H1 (cell line): Measurements from ENCODE around the gene MPZL3. TPM values are rescaled to one million over a fixed set of nuclear protein-coding genes. Genes with fewer than 3 reads are reported as not detected.
A peak's percentile ranks its signal among the peaks of the same experiment; 100 is the strongest.

Experiments
- CTCF ChIA-PET: fragments of 300-600 bp; sonication (Branson Sonifier 250); formaldehyde crosslinking; loops from one replicate; lab custom pipeline; 2021; ENCODE audit not compliant: partially characterized antibody; lab: Charles Lee
- POLR2A ChIA-PET: fragments of 300-600 bp; sonication (Branson Sonifier 250); formaldehyde crosslinking; loops from one replicate; lab custom pipeline; 2021; ENCODE audit warnings: inconsistent platforms; ENCODE audit not compliant: partially characterized antibody; lab: Charles Lee
- DNase-seq, 2 experiments: peaks; one replicate each; pipeline versions ENCODE4 v3.0.0 to v3.0.0-alpha.2; 2010 to 2022; ENCODE audit warnings: low spot score in 2 of 2, low read depth in 1 of 2, mixed read lengths in 1 of 2
- FAIRE-seq: peaks from 2 replicates; lab custom pipeline; 2011; peaks lifted over from hg19 to GRCh38; lab: Jason Lieb, UNC
- H2AFZ ChIP-seq: 2 replicates; pipeline ENCODE4 v1.8.1; 2012; ENCODE audit warnings: low read length, inconsistent platforms
- H2AK5ac ChIP-seq: 2 replicates; pipeline ENCODE4 v1.6.1; 2013; ENCODE audit warnings: low read depth, low read length
- H2BK120ac ChIP-seq: replicated peaks from 2 replicates; pipeline ENCODE3; 2013; ENCODE audit warnings: low read depth, low read length, inconsistent platforms
- H2BK12ac ChIP-seq: 2 replicates; pipeline ENCODE4 v1.6.1; 2013; ENCODE audit warnings: low read depth, low read length
- H2BK15ac ChIP-seq: 2 replicates; pipeline ENCODE4 v1.6.1; 2013; ENCODE audit warnings: low read length
- H2BK20ac ChIP-seq: 2 replicates; pipeline ENCODE4 v1.6.1; 2013; ENCODE audit warnings: low read length
- H2BK5ac ChIP-seq: 2 replicates; pipeline ENCODE4 v1.6.1; 2013; ENCODE audit warnings: low read depth, low read length
- H3K14ac ChIP-seq: 2 replicates; pipeline ENCODE4 v1.6.1; 2013; ENCODE audit warnings: inconsistent platforms; ENCODE audit not compliant: insufficient read length
- H3K18ac ChIP-seq: 2 replicates; pipeline ENCODE4 v1.6.1; 2013; ENCODE audit warnings: low read length; ENCODE audit errors: extremely low read depth
- H3K23ac ChIP-seq: 2 replicates; pipeline ENCODE4 v1.6.1; 2013; ENCODE audit warnings: inconsistent platforms; ENCODE audit not compliant: insufficient read length
- H3K23me2 ChIP-seq: 2 replicates; pipeline ENCODE4 v1.6.1; 2013; ENCODE audit warnings: low read depth, low read length
- H3K27ac ChIP-seq: 2 replicates; pipeline ENCODE4 v1.6.1; 2011; ENCODE audit warnings: low read depth, low read length, inconsistent platforms
- H3K27me3 ChIP-seq, 4 experiments: replicated peaks in 1 of 4; 1 replicate in 1 of 4; 2 replicates in 3 of 4; pipeline versions ENCODE4 v1.6.1 to v1.8.1; 2011 to 2013; ENCODE audit warnings: low read length in 3 of 4, mild to moderate bottlenecking in 3 of 4, inconsistent platforms in 2 of 4, mixed read lengths in 2 of 4, moderate library complexity in 1 of 4; ENCODE audit not compliant: control insufficient read depth in 3 of 4, insufficient read depth in 3 of 4; ENCODE audit errors: extremely low read depth in 1 of 4
- H3K36me3 ChIP-seq, 4 experiments: 2 replicates each; pipeline versions ENCODE4 v1.6.1 to v1.8.1; 2011 to 2013; ENCODE audit warnings: mild to moderate bottlenecking in 4 of 4, low read length in 3 of 4, moderate library complexity in 2 of 4, control low read depth in 1 of 4, inconsistent platforms in 1 of 4; ENCODE audit not compliant: insufficient read depth in 4 of 4, control insufficient read depth in 2 of 4
- H3K4ac ChIP-seq: replicated peaks from 2 replicates; pipeline ENCODE3; 2013; ENCODE audit warnings: low read length, low read depth, mixed read lengths, inconsistent platforms; ENCODE audit not compliant: insufficient read length
- H3K4me1 ChIP-seq, 4 experiments: replicated peaks in 1 of 4; 1 replicate in 1 of 4; 2 replicates in 3 of 4; pipeline versions ENCODE4 v1.6.1 to v1.8.1; 2011 to 2013; ENCODE audit warnings: low read length in 3 of 4, inconsistent platforms in 2 of 4, mixed read lengths in 1 of 4; ENCODE audit not compliant: insufficient read depth in 4 of 4, control insufficient read depth in 3 of 4
- H3K4me2 ChIP-seq, 2 experiments: 2 replicates each; pipeline versions ENCODE4 v1.6.1 to v1.8.1; 2011 to 2013; ENCODE audit warnings: low read depth in 2 of 2, low read length in 2 of 2, control low read depth in 1 of 2, inconsistent platforms in 1 of 2, mild to moderate bottlenecking in 1 of 2; ENCODE audit not compliant: insufficient read depth in 1 of 2
- H3K4me3 ChIP-seq, 4 experiments: fragments of 200-600, 300-600 bp in 1 of 4; sonication (generic), shearing (Covaris generic), sonication (Bioruptor Twin) in 1 of 4; 2 replicates each; pipeline versions ENCODE4 v1.5.1 to v1.8.1; 2011 to 2016; ENCODE audit warnings: low read length in 4 of 4, low read depth in 3 of 4, control low read depth in 2 of 4, inconsistent platforms in 2 of 4, mild to moderate bottlenecking in 2 of 4, mixed read lengths in 1 of 4, moderate library complexity in 1 of 4; ENCODE audit not compliant: insufficient read depth in 2 of 4; ENCODE audit errors: extremely low read depth in 1 of 4
- H3K56ac ChIP-seq: replicated peaks from 2 replicates; pipeline ENCODE3; 2013; ENCODE audit warnings: low read depth, mild to moderate bottlenecking, mixed read lengths, low read length, inconsistent platforms; ENCODE audit not compliant: insufficient read length
- H3K79me1 ChIP-seq: 2 replicates; pipeline ENCODE4 v1.6.1; 2013; ENCODE audit warnings: low read depth, low read length, control low read depth
- H3K79me2 ChIP-seq, 2 experiments: 2 replicates each; pipeline versions ENCODE4 v1.6.1 to v1.8.1; 2012 to 2013; ENCODE audit warnings: low read length in 2 of 2, mild to moderate bottlenecking in 2 of 2, inconsistent platforms in 1 of 2; ENCODE audit not compliant: insufficient read depth in 2 of 2, control insufficient read depth in 1 of 2
- H3K9ac ChIP-seq, 4 experiments: replicated peaks in 1 of 4; 1 replicate in 1 of 4; 2 replicates in 3 of 4; pipeline versions ENCODE4 v1.6.1 to v1.8.1; 2011 to 2013; ENCODE audit warnings: low read depth in 3 of 4, low read length in 3 of 4, control low read depth in 2 of 4, mild to moderate bottlenecking in 2 of 4, moderate library complexity in 2 of 4, inconsistent platforms in 1 of 4; ENCODE audit errors: extremely low read depth in 1 of 4
- H3K9me3 ChIP-seq, 2 experiments: 2 replicates each; pipeline versions ENCODE4 v1.6.1 to v1.8.1; 2012 to 2013; ENCODE audit warnings: mild to moderate bottlenecking in 2 of 2, moderate library complexity in 2 of 2, control low read depth in 1 of 2, inconsistent platforms in 1 of 2, low read depth in 1 of 2, low read length in 1 of 2, mixed read lengths in 1 of 2; ENCODE audit not compliant: insufficient read depth in 2 of 2
- H4K20me1 ChIP-seq, 2 experiments: replicated peaks in 1 of 2; 2 replicates each; pipeline versions ENCODE3 to v1.8.1; 2011 to 2013; ENCODE audit warnings: inconsistent platforms in 2 of 2, low read length in 2 of 2, mild to moderate bottlenecking in 1 of 2; ENCODE audit not compliant: insufficient read depth in 2 of 2, control insufficient read depth in 1 of 2
- H4K5ac ChIP-seq: 2 replicates; pipeline ENCODE4 v1.6.1; 2013; ENCODE audit warnings: low read length, low read depth, mixed read lengths, inconsistent platforms; ENCODE audit not compliant: insufficient read length
- H4K8ac ChIP-seq: 2 replicates; pipeline ENCODE4 v1.8.0; 2013; ENCODE audit warnings: mild to moderate bottlenecking, moderate library complexity, low read length, inconsistent platforms; ENCODE audit not compliant: insufficient read depth; ENCODE audit errors: extremely low read depth
- H4K91ac ChIP-seq: replicated peaks from 2 replicates; pipeline ENCODE3; 2013; ENCODE audit warnings: low read length, mixed read lengths, inconsistent platforms; ENCODE audit not compliant: insufficient read length
- CBX5 ChIP-seq: fragments of 300-800, 300-1000 bp; sonication (generic); IDR thresholded peaks from 2 replicates; pipeline ENCODE4 v1.7.1; 2016; ENCODE audit warnings: antibody characterized with exemption, low read length, low read depth
- CHD2 ChIP-seq: IDR thresholded peaks from 2 replicates; pipeline ENCODE4 v1.6.1; 2012; ENCODE audit warnings: low read length, improper control_type of control experiment
- CREB1 ChIP-seq: IDR thresholded peaks from 2 replicates; pipeline ENCODE4 v1.6.1; 2012; ENCODE audit warnings: inconsistent platforms
- E2F6 ChIP-seq: IDR thresholded peaks from 2 replicates; pipeline ENCODE4 v1.6.1; 2012; ENCODE audit warnings: inconsistent platforms
- EGR1 ChIP-seq: IDR thresholded peaks from 2 replicates; pipeline ENCODE4 v1.6.1; 2011; ENCODE audit warnings: low read depth, low read length, borderline replicate concordance
- EP300 ChIP-seq, 2 experiments: IDR thresholded peaks; 1 replicate in 1 of 2; 2 replicates in 1 of 2; pipeline ENCODE4 v1.6.1; 2011 to 2012; ENCODE audit warnings: low read depth in 2 of 2, low read length in 2 of 2, mild to moderate bottlenecking in 2 of 2, borderline replicate concordance in 1 of 2, inconsistent platforms in 1 of 2, moderate library complexity in 1 of 2
- GTF2F1 ChIP-seq: IDR thresholded peaks from 2 replicates; pipeline ENCODE4 v1.6.1; 2012; ENCODE audit warnings: low read depth, low read length, improper control_type of control experiment, borderline replicate concordance
- KDM1A ChIP-seq: fragments of 200-600, 300-600 bp; sonication (generic); IDR thresholded peaks from 2 replicates; pipeline ENCODE4 v1.7.1; 2016; ENCODE audit warnings: mild to moderate bottlenecking, low read length, borderline replicate concordance
- MAFK ChIP-seq: IDR thresholded peaks from 2 replicates; pipeline ENCODE4 v1.6.1; 2012; ENCODE audit warnings: low read depth, mild to moderate bottlenecking, improper control_type of control experiment, low read length
- PHF8 ChIP-seq: fragments of 200-600 bp; sonication (generic); conservative IDR thresholded peaks from 2 replicates; pipeline ENCODE4 v1.7.1; 2012; ENCODE audit warnings: low read depth, mild to moderate bottlenecking, inconsistent platforms, low read length, moderate library complexity
- RAD21 ChIP-seq, 2 experiments: IDR thresholded peaks in 1 of 2; conservative IDR thresholded peaks in 1 of 2; 2 replicates each; pipeline ENCODE4 v1.6.1; 2011; ENCODE audit warnings: low read depth in 2 of 2, low read length in 2 of 2, improper control_type of control experiment in 1 of 2, inconsistent platforms in 1 of 2, mild to moderate bottlenecking in 1 of 2, moderate library complexity in 1 of 2
- SP1 ChIP-seq: IDR thresholded peaks from 2 replicates; pipeline ENCODE4 v1.6.1; 2011; ENCODE audit warnings: low read depth, low read length
- SUZ12 ChIP-seq: fragments of 200-600 bp; sonication (generic); IDR thresholded peaks from 2 replicates; pipeline ENCODE4 v1.6.1; 2012; ENCODE audit warnings: mild to moderate bottlenecking, inconsistent platforms, low read length, moderate library complexity, mixed read lengths
- TCF12 ChIP-seq: IDR thresholded peaks from 2 replicates; pipeline ENCODE4 v1.6.1; 2011; ENCODE audit warnings: low read depth, mild to moderate bottlenecking, low read length
- WGBS, 2 experiments: shearing (Covaris generic) in 1 of 2; methylation state at CpG; one replicate each; pipeline versions ENCODE4 v1.1.6 to v1.1.7; 2013 to 2015; ENCODE audit warnings: low lambda C conversion rate in 2 of 2, mixed read lengths in 2 of 2, inconsistent platforms in 1 of 2, low coverage in 1 of 2, missing lambda C conversion rate in 1 of 2; ENCODE audit not compliant: insufficient replicate concordance in 2 of 2, insufficient coverage in 1 of 2, insufficient read length in 1 of 2; ENCODE audit errors: extremely low coverage in 1 of 2, missing lambda C conversion rate in 1 of 2; 5-methylcytosine and 5-hydroxymethylcytosine counted together
- polyA plus RNA-seq, 7 experiments: library from polyadenylated mRNA; depleted of rRNA in 3 of 7; stranded (reverse) in 5 of 7; unstranded in 2 of 7; fragments of >200 nt in 5 of 7; fragments of 200-250 nt in 2 of 7; gene quantifications; 1 replicate in 5 of 7; 2 replicates in 1 of 7; 4 replicates in 1 of 7; pipeline versions ENCODE4 v1.2.1 to v1.2.3, GENCODE V29; 2011 to 2013; ENCODE audit warnings: missing spikeins in 2 of 7, mixed read lengths in 2 of 7
- total RNA-seq: library from RNA; stranded (reverse); fragmentation: NEBNext Ultra II Directional; extraction: Animal tissue kit (Norgen Biotek cat#: 25700); gene quantifications from 2 replicates; pipeline ENCODE4 v1.2.1, GENCODE V29; 2021

The MPZL3 gene
- total and polyA plus RNA-seq, 2 of the 8 experiments (the other 6 are each of a cell fraction or from before 2014, with no cell fraction given): 1.1 to 3.9 TPM

GRCh38 chr11:118277312-118277711 is 25.1 kb upstream of the MPZL3 start:
- Histone ChIP-seq H3K9ac (no peak overlapping the region; a peak in 1 of 7 replicates), H2AFZ (peak overlapping the region; percentile 62; the same call in 1 of the 2 replicates), H3K23ac (no peak overlapping the region), H3K4ac (no peak overlapping the region), H2BK12ac (no peak overlapping the region), H2BK15ac (no peak overlapping the region), H3K56ac (no peak overlapping the region), H3K79me2 (no peaks in the 10 kb centered on the region), H4K8ac (no peak overlapping the region), H2BK5ac (no peak overlapping the region), H3K18ac (no peak overlapping the region), H3K4me3 (no peak overlapping the region), H3K36me3 (no peaks in the 10 kb centered on the region), H4K20me1 (no peaks in the 10 kb centered on the region), H3K27me3 (no peaks in the 10 kb centered on the region), H3K4me1 (no peaks in the 10 kb centered on the region), H3K23me2 (no peaks in the 10 kb centered on the region), H2AK5ac (no peak overlapping the region), H3K14ac (no peak overlapping the region), H2BK20ac (no peak overlapping the region), H3K9me3 (no peaks in the 10 kb centered on the region), H4K5ac (no peak overlapping the region), H3K27ac (no peak overlapping the region), H3K79me1 (no peaks in the 10 kb centered on the region), H4K91ac (no peak overlapping the region), H2BK120ac (no peak overlapping the region), H3K4me2 (no peak overlapping the region)
- POLR2A ChIA-PET: interaction anchor here (0.9 kb wide), 1 partner anchor 13 kb away, joined by 5 read pairs; the partner anchor contains the start of gene MPZL2
- FAIRE-seq: no peak
- DNase-seq: no peak
- 93% methylated on average over 1 of the region's 1 CpG; no CpG with 5 or more reads in 1 of the 2 experiments for WGBS, 2 experiments
- CTCF ChIA-PET: interaction anchor here (0.9 to 2.5 kb wide), 6 partner anchors 10 to 106 kb away, joined by 3 to 15 read pairs (median 5); partner anchors contain the start of gene MPZL2
- no peak for TF ChIP-seq E2F6
- TF ChIP-seq PHF8: no peak
- no peak for TF ChIP-seq CBX5
- no peak for TF ChIP-seq EGR1
- TF ChIP-seq TCF12: no peak
- TF ChIP-seq SUZ12: no peak
- no peak for TF ChIP-seq RAD21 (IDR thresholded peaks at IDR 0.05 in 1 of 2, conservative IDR thresholded peaks at IDR 0.05 in 1 of 2; ENCODE audit: low read depth in 2 of 2, low read length in 2 of 2)
- TF ChIP-seq EP300 (IDR thresholded peaks at IDR 0.05; ENCODE audit: borderline replicate concordance in 1 of 2, low read depth in 2 of 2, low read length in 2 of 2): no peak
- TF ChIP-seq SP1: no peak
- TF ChIP-seq CHD2: no peak
- TF ChIP-seq MAFK: no peak
- TF ChIP-seq KDM1A: no peak
- no peak for TF ChIP-seq GTF2F1
- no peak for TF ChIP-seq CREB1
